GM12872 (cell line): ENCODE results near the gene CTBP2.

Experiments
- TF ChIP-seq, protein P1 (sequence below): IDR thresholded peaks from 3 replicates; pipeline ENCODE4 v1.5.1; 2011; ENCODE audit warnings: low read depth, mild to moderate bottlenecking, low read length, moderate library complexity; ENCODE audit not compliant: insufficient read depth

The CTBP2 gene

DNA sequence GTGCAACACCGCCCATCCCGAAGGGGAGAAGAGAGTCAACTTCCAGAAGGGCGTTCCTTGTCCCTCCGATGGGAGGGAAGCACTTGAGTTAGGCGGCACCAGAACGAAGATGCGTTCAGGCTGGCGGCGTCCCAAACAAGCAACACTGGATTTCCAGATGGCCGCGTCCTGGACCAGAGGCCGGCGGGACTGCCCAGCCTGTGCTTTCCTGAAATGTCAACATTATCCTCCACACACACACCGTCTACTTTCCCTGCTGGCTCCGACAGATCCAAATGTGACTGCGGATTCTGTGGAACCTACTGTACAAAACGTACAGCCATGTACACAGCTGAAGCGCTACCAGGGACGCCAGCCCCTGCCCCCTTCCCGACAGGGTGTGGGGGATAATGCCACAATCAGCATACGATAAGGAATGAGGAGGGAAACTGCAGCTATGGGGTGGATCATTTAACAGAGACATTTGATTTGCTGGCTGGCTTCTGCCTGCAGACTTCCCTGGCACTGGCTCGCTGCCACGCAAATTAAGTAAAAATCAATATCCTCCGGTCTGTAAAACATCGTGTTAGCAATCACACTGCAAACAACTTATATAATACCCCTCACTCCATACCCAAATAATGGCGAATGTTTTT is 136.4 kb downstream of the CTBP2 start:
- TF ChIP-seq, protein P1, sequence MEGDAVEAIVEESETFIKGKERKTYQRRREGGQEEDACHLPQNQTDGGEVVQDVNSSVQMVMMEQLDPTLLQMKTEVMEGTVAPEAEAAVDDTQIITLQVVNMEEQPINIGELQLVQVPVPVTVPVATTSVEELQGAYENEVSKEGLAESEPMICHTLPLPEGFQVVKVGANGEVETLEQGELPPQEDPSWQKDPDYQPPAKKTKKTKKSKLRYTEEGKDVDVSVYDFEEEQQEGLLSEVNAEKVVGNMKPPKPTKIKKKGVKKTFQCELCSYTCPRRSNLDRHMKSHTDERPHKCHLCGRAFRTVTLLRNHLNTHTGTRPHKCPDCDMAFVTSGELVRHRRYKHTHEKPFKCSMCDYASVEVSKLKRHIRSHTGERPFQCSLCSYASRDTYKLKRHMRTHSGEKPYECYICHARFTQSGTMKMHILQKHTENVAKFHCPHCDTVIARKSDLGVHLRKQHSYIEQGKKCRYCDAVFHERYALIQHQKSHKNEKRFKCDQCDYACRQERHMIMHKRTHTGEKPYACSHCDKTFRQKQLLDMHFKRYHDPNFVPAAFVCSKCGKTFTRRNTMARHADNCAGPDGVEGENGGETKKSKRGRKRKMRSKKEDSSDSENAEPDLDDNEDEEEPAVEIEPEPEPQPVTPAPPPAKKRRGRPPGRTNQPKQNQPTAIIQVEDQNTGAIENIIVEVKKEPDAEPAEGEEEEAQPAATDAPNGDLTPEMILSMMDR: no peak

DNA sequence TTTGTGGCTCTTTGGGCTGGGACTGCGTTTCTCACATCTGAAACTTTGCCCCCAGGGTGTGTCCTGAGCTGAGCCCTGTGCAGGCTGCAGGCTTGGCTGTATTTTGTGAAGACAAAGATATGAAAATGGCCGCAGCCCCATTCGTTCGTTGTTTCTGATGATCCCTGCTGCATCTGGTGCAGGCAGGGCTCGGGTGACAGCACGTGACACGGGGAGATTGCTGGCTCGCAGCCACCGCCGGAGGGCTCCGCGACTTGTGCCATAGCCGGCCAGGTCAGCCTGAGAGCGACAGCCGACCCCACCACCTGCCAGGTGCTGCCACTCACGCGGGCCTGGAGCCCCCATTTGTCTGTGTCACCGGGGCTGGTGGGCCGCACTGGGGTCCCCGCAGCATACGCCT is 137.1 kb downstream of the CTBP2 start:
- TF ChIP-seq, protein P1: no peak

DNA sequence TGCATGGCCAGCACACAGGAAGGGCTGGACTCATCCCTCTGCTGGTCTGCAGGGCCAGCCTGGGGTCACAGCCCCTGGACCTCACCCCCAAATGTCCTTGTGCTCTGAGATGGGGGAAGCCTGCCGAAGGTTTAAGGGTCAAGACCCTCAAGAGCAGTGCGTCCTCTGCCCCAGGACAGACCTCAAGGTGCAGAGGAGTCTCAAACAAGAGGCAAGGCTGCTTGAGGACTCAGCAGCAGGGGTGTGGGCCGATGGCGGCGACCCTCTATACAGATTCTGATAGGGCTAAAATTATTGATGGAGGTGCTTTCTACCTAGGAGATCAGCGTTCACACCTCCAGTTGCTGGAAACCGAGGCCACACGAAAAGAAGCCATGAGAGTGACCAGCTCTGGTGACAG is 137.7 kb downstream of the CTBP2 start:
- TF ChIP-seq, protein P1: no peak

DNA sequence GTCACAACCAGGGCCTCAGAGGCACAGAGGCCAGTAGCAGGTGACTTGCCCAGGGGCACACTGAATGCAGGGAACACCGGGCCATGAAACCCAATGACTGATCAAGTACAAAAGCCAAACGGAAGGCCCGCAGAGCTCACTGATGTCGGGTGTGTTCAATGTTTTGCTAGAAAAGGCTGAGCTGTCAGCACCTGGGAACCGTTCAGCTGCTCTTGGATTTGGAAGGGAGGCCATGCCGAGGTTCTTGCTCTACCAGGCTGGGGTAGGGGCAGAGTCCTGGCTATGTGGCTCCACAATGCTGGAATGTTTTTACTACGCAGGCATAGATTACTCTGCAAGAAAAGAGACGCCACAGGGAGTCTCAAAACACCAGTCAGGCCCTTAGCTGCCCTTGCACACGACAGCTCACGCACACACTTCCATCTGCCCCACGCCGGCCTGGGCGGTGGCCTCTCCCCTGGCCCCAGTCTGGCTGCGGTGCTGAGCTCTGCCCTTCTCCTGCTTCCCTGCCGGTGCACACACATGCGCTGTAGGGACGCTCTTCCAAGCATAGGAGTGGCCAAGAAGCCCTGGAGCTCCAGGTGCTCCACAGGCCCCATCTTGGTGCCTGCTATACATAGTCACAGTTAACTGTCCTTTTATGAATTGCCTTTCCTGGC is 138.5 kb downstream of the CTBP2 start:
- TF ChIP-seq, protein P1: no peak

DNA sequence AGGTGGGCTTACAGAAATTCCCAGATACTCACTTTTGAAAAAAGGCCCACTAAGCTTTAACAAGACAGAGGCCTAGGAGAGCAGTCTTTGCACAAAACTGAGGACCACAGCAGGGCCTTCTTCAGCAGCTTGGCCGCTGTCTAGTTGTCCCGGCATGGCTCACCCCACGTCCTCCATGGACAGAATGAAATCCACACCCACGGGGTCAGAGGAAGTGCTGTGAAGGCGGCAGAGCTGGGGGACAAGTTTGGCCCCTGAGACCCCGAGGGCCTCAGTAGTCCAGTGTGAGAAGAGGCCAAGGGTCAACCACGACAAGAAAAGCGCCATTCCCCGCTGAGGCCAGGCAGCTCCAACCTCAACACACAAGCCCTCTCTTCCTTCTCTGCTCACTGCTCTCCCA is 139.5 kb downstream of the CTBP2 start:
- TF ChIP-seq, protein P1: no peak

DNA sequence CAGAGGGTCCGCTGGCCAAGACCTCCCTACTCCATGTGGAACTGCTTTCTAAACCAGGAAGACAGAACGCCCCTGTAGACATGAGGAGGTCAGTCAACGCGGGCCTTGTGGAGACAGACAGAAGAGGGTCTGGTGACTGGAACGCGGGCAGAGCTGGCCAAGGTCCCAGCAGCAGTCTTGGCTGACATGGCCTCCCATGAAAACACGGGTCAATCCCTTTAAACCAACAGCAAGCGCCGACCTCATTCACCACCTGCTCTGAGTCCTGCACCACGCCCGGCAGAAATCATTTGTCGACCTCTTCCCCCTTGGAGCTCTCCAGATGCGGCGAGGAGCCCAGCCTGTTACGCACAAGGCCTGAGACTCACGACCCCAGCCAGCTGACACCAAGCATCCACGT is 140.0 kb downstream of the CTBP2 start:
- TF ChIP-seq, protein P1: no peak

DNA sequence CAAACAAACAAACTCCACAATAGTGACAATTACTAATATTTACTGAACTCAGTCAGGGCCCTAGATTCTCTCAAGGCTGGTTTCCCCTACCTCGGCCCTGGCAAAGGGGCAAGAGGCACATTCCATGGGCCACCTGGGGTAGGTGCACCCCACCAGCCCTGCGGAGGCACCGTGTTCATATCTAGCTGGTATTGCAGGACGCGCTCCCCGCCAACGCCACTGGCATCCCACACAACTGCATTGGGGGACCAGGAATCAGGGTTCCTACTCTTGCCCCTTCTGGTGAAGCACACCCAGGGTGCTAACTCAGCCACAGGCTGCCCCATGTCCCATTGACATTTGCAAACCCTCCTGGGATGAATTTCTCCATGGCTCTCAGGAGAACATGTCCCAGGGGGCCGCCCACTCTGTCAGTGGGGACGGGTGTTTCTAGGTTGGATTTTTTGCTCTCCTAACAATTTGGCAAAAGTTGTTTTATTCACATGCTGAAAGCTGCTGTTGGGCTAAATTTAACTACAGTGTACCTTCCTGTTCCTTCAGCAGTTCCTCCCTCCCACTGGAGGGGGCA is 141.7 kb downstream of the CTBP2 start:
- TF ChIP-seq, protein P1: no peak
